ENCODE data around the gene TOGARAM1.

Gene TOGARAM1, protein sequence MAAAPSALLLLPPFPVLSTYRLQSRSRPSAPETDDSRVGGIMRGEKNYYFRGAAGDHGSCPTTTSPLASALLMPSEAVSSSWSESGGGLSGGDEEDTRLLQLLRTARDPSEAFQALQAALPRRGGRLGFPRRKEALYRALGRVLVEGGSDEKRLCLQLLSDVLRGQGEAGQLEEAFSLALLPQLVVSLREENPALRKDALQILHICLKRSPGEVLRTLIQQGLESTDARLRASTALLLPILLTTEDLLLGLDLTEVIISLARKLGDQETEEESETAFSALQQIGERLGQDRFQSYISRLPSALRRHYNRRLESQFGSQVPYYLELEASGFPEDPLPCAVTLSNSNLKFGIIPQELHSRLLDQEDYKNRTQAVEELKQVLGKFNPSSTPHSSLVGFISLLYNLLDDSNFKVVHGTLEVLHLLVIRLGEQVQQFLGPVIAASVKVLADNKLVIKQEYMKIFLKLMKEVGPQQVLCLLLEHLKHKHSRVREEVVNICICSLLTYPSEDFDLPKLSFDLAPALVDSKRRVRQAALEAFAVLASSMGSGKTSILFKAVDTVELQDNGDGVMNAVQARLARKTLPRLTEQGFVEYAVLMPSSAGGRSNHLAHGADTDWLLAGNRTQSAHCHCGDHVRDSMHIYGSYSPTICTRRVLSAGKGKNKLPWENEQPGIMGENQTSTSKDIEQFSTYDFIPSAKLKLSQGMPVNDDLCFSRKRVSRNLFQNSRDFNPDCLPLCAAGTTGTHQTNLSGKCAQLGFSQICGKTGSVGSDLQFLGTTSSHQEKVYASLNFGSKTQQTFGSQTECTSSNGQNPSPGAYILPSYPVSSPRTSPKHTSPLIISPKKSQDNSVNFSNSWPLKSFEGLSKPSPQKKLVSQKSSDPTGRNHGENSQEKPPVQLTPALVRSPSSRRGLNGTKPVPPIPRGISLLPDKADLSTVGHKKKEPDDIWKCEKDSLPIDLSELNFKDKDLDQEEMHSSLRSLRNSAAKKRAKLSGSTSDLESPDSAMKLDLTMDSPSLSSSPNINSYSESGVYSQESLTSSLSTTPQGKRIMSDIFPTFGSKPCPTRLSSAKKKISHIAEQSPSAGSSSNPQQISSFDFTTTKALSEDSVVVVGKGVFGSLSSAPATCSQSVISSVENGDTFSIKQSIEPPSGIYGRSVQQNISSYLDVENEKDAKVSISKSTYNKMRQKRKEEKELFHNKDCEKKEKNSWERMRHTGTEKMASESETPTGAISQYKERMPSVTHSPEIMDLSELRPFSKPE (N-terminal part only)

DNA sequence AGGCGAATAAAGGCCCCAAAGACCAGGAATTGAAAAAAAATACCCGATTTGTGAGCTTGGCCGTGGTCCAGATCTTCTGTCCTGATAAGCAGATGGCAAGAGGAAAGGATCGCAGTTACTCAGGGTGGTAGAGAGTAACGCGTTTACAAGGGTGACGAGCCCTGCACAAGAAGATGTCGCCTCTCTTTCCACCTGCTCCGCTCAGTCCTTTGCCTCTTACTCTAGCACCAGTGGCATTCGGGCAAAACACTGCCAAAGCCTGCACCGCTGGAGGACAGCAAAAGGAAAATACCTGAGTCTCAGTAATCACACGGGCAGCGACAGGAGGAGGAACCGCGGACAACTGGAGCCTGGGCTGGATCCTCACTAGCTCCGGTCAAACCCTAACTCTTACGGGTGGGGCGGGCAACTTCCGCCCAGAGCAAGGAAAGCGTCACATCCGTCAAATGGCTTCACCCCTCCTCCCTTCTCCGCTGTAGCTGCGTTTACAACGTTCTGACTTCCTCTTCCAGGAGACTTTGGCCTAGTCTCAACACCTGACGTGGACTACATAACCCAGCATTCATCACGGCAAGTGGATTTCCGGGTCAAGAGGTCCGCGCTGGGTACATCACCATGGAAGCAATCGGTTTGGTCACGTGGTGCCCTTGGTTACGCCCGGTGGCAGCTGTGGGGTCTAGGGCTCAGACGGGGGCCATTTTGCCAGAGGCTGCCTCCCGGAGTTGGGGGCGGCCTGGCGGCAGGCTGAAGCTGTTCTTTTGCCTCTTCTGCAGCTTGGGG, at the start of gene TOGARAM1, which contains the start of gene KLHL28:
TOGARAM1 (plus strand) TSS at position 637 of the 780 bp plus-strand sequence. CDS start 232 bp downstream, outside the sequence.
KLHL28 (minus strand) TSS at position 394 of the 780 bp plus-strand sequence. CDS start 16,019 bp downstream, outside the sequence.
- DNase-seq, result peak; percentile 98

DNA sequence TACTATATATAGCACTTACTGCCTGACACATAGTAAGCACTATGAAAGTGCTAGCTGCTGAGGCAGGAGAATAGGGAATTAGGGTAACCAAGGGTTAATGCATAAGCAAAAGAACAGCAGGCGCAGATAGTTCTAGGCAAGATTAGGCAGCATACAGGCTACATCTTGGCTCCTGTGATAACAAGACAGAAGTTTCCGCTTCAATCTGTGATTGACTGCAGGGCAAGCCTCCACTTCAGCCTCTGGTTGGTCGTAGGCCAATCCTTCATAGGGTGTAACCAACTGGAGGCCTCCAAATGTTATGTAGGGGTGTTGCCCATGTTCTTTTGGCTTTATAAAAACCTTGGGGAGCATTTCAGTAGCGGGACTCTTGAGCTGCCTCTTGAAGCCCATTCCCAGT, 47.1 kb upstream of the TOGARAM1 start:
- no peak for DNase-seq

DNA sequence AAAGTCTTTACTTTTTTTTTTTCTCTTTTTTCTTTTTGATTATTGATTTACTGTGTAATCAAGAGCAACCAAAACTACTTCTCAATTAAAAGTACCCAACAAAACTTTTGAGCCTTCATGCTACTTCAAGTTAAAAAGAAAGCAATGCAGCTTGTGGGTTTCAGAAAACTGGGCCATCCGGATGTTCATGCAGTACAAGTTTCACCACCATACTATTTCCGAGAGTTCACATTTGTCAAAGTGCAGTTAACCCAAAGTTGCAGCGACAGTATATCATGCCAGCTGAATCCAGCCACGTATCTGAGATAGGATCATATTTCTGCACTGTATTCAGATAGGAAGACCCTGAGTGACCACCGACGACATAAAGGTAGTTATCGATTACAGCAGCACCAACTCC, 33.2 kb upstream of the TOGARAM1 start:
- no peak for DNase-seq

DNA sequence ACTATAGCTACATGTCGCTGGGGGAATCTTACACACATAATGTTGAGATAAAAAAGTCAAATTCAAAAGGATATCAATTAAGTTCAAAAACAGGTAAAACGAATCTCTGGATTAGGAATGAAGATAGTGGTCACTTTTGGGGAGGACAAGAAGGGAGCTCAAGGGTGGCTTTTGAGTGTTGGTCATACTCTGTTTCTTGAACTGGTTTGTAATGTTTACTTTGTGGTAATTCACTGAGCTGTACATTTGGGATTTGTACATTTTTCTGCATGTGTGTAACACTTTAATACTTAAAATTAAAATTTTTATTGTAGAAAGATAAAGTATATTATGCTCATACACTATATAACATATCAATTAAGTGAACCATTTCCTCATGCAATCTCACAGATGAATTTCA, 26.8 kb upstream of the TOGARAM1 start:
- DNase-seq, result no peak

DNA sequence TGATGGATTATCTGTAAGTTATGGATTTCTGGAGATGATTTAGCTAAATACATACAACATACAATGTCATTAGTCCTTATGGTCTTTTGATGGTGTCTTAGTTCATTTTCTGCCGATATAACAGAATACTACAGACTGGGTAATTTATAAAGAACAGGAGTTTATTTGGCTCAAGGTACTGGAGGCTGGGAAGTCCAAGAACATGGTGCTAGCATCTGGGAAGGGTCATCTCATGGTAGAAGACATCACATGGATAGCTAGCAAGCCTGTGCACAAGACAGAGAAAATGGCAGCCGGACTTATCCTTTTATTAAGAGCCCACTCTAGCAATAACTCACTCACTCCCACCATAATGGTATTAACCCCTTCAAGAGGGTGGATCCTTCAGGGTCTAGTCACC, 24.4 kb upstream of the TOGARAM1 start:
- no peak for DNase-seq

DNA sequence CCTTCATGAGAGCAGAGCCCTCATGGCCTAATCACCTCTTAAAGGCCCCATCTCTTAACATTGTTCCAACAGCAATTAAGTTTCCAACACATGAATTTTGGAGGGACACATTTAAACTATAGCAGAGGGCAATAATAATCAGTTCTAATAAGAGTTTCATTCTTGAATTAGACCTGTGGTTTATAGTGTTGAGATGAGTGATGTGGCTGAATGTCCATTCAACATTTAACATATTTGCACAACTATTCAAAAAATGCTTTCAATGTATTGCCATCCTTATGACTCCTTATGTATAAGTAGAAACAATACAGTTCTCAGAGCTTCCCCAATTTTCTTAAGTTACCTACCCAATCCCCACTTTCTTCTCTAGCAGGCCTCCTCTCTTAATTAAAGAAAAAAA, 21.8 kb upstream of the TOGARAM1 start:
- DNase-seq, result no peak

DNA sequence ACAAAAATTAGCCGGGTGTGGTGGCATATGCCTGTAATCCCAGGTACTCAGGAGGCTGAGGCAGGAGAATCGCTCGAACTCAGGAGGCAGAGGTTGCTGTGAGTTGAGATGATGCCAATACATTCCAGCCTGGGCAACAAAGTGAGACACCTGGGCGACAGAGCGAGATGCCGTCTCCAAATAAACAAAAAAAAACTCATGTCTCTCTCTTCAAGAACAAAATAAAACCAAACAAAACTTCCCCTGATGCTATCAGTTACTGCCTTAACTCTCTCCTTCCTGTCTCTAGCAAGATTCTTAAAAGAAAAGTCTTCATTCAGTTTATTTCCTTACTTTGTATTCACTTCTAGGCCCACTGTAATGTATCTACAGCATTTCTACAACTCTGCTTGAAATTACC, 21.0 kb upstream of the TOGARAM1 start:
- DNase-seq, result no peak

DNA sequence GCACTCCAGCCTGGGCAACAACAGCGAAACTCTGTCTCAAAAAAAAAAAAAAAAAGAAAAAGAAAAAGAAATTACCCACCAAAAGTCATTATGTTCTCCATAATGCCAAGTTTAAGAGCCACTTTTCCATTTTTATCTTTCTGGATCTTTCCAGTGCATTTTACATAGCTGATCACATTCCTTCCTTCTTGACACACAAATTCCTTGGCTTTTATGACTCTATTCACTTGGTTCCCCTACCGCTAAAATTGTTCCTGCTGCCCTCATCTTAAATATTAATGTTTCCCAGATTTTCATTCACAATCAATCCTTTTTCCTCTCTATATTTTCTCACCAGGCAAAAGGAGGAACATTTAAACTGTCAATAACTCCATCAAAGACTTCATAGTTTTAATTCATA, 20.4 kb upstream of the TOGARAM1 start:
- DNase-seq, result no peak

DNA sequence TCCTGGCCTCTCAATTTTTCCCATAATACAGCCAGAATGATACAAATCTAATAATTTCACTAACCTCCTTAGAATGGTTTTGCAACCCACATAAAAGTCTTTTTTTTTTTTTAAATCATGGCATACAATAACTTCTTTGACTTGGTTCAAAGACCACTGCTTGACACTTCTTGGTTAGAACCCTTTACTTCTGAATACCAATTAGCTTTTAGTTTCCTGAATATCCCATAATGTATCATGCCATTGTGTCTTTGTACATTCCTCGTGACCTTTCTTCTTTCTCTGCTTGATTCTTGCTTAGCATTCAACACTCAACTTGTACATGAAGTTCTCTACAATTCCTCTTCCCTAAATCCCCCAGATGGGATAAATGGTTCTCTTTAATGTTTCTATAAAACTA, 19.6 kb upstream of the TOGARAM1 start:
- DNase-seq, result no peak

DNA sequence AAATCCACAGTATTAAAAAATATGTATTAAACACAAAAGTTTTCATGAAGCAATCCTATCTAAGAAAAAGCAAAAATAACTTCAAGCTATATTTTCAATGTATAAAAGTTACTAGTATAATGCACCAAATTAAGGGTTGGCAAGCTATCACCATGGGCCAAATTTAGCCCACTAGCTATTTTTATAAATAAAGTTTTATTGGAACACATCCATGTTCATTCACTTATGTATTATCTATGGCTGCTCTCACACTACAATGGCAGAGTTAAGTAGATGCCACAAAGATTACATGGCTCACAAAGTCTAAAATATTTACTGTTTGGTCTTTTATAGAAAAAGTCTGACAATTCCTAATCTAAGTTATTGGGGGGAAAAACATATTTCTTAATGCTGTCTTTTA, 17.9 kb upstream of the TOGARAM1 start:
- no peak for DNase-seq

DNA sequence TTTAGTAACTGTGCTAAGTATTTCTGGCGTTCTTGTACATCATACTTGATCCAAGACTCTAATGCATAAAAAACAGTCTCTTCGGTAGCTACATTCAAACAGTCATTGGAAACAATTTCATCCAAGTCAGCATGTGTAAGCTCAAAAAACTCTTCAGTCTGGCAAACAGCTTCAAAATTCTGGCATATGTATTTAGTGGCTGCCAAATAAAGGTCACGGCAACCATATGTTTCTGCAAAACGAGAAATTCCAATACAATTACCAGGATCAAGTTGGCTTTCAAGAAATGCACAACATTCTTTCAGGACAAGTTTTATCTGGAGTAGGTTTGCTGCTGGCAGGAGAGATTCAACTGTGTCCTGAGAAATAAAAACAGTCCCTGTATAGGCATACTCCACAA, 16.7 kb upstream of the TOGARAM1 start:
- no peak for DNase-seq

DNA sequence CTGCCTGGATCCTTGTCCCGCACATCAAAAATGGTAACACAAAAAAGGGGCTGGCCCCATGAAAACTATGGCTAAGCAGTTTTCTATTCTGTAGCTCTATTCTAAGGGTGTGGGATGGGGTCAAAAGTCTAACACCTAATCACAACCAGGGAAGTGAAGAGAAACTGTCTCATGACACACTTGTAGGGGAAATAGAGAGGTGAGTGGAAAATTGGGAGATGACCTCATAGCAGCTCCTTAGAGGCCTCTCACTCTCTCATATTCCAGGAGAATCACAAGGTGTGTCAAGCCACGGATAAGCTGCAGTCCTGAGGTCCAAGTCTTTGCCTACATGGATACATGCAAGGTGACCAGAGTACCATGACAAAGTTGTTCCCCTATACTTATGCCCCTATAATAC, 10.9 kb upstream of the TOGARAM1 start:
- no peak for DNase-seq

DNA sequence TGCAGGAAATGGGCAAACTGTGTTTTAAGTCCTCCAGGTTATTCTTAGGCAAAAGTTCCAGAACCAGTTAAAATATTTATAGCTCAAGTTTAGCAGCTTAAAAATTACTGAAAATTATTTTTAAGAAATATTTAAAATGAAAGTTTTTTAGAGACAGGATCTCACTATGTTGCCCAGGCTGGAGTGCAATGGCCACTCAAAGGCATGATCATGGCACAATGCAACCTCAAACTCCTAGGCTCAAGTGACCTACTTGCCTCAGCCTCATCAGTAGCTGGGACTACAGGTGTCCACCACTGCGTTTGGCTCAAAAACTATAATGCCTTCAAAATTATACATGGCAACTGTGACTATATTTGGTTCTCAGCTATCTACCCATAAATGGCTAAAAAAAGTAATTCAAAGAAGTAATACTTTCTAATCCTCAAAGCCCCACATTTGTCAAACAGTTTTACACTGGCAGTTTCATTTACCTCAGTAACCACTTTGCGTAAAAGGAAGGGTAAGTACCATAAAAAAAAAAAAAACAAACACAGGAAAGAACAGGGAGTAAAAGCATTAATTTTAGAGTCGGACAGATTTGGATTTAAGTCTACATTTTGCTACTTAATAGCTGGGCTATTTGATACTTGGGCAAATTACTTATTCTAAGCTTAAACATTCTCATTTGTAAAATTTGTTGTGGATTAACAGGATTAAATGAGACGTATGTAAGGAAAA, 9.4 kb upstream of the TOGARAM1 start:
- no peak for DNase-seq

DNA sequence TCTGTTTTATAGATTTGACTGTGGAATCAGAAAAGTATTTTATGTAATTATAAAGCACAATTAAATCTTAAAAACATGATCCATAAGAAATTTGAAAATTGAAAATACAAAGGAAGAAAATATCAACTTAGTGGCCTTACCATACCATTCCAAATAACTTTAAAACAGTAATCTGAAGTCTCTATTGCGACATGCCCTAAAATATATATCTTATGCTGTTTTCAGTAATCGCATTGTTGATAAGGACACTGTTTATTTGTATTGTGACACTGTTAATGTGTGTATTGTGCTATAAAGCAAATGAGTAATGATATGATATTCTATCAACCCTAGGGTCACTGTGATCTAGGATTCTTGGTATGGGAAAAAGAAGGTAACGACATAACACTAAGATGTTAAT, 7.2 kb upstream of the TOGARAM1 start:
- DNase-seq, result no peak

DNA sequence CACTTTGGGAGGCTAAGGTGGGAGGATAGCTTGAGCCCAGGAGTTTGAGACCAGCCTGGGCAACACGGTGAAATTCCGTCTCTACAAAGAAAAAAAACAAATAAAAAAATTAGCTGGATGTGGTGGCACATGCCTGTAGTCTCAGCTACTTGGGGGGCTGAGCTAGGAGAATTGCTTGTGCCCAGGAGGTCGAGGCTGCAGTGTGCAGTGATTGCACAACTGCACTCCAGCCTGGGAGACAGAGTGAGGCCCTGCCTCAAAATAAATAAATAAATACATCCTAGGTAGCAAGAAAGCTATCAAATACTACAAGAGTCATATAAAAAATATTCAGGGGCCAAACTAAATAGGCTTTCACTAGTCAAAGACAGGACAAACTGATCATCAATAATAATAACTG, 6.5 kb upstream of the TOGARAM1 start:
- DNase-seq, result no peak

DNA sequence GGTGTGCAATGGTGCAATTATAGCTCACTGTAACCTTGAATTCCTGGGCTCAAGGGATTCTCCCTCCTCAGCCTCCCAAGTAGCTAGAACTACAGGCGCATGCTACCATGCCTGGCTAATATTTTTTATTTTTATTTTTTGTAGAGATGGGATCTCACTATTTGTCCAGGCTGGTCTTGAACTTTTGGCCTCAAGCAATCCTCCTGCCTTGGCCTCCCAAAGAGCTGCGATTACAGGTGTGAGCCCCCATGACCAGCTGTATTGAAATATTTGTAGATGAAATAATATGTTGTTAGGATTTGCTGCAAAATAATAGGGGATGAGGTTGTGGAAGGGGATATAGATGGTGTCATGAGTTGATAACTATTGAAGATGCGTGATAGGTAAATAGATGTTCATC, 5.1 kb upstream of the TOGARAM1 start:
- no peak for DNase-seq

DNA sequence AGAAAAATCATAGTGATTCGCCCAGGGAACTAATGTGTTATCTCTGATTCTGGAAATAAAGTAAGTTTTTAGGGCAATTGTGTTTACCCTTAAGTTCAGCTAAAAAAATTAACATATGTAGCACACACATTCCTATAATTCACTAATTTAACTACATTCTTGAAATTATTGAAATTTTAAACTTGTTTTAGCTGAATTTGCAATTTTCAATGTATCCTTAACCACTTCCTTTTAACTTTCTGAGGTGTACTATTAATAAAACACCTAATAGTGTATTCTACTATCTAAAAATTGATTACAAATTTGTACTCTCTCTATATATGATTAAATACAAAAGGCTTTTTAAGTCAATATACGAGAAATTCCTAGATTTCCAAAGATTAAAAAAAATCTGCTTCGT, 2.5 kb upstream of the TOGARAM1 start:
- no peak for DNase-seq

DNA sequence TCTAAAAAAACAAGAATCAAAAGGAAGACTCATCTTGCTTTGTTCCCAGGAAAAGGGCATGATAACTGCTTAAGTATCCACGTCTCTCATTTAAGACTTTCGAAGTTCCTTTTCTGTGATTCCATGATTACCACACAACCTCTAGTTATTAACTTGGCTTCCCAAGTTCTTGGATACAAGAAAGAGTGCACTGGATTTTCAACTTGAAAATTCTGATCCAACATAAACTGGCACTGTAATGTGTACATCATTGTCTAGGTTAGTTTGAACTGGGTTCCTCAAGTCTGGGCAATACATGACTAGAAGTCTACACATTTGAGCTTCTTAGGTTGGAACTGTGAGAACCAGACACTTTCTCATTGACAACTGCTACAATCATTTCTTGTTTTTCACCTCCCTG, 1.8 kb upstream of the TOGARAM1 start:
- DNase-seq, result no peak

DNA sequence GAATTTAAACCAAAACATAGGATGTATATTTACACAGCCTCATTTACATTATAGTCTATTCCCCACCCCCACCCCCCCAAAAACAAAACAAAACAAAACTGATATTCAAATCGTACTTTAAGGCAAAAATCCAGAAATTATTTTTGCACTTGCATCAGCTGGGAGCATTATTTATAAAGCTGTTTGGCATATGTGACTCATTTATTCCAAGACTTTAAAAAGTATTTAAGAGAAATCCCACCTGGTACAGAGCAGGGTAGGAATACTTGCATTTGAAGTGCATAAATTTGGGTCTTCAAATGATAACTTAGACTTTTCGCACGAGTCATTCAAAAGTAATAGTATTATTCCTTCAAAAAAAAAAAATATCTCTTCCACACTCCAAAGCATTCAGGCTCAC, 1.3 kb upstream of the TOGARAM1 start:
- DNase-seq, result no peak

DNA sequence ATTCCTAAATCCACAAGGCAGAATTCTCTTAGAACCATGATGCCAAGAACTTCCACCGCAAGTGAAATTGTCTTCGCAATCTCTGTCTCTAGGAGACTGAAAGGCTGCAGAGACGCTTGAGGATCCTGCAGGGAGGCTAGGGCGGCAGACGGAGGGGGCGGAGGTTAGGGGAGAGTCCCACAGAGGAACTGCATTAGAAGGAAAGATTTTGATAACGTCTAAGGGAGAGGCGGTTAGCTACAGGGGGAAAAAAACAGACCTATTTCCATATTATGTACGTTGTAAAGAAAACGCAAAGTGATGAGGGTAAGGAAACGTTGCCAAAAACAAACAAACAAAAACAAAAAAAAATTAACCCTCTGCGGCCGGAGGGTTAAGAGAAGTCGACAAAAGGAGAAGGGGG, 838 bp upstream of the TOGARAM1 start:
- peak; percentile 50 for DNase-seq

DNA sequence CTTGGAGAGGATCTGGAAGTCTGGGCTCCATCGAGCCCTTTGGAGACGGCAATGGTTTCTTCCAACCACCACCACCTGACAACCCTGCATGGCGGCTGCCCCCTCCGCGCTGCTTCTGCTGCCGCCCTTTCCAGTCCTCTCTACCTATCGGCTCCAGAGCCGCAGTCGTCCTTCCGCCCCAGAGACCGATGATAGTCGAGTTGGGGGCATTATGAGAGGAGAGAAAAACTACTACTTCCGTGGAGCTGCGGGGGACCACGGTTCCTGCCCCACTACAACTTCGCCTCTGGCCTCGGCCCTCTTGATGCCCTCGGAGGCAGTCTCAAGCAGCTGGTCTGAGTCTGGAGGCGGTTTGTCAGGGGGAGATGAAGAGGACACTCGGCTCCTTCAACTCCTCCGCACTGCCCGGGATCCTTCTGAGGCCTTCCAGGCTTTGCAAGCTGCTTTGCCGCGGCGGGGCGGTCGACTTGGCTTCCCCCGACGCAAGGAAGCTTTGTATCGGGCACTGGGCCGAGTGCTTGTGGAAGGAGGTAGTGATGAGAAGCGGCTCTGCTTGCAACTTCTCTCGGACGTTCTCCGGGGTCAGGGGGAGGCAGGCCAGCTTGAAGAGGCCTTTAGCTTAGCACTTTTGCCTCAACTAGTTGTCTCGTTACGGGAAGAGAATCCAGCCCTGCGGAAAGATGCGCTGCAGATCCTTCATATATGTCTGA, 499 bp downstream of the TOGARAM1 start:
- peak; percentile 21 for DNase-seq
